Retinal pigment epithelial cell (primary cell): ENCODE measurements around the gene FNDC8.

Source experiments
- DNase-seq: peaks from one replicate; pipeline ENCODE4 v3.0.0-alpha.2; 2010; ENCODE audit warnings: low read depth
- H3K4me3 ChIP-seq: 2 replicates; pipeline ENCODE4 v1.5.1; 2011; ENCODE audit warnings: mild to moderate bottlenecking, low read length, control low read depth, moderate library complexity
- TF ChIP-seq, protein P1 (sequence below): conservative IDR thresholded peaks from 2 replicates; pipeline ENCODE4 v1.5.1; 2011; ENCODE audit warnings: low read depth, low read length, control low read depth, inconsistent platforms

The FNDC8 gene

DNA sequence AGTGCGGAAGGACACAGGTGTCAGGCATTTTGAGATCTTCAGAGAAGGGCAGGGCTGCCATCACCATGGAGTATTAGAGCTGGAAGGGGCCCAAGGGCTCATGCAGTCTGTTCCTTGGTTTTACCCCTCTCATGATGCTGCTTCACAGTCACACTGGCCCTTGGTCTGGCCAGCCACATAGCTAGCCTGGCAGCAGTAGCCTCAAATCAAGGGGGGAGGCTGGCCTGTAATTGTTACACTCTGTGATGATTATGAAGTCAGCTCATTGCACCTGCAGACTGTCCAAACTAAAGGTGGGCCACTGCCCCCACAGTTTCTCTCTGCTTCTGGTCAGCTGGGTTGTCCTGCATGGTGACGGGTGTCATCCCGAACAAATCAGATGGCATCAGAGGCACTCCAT lies at the start of gene FNDC8:
Gene FNDC8, plus strand, starts transcription at position 301 of the 400 bp plus-strand sequence. Its CDS starts 79 bp downstream, at position 380.
- DNase-seq = no peak
- no peak within 1 kb of the TSS for H3K4me3 ChIP-seq
- TF ChIP-seq, protein P1, sequence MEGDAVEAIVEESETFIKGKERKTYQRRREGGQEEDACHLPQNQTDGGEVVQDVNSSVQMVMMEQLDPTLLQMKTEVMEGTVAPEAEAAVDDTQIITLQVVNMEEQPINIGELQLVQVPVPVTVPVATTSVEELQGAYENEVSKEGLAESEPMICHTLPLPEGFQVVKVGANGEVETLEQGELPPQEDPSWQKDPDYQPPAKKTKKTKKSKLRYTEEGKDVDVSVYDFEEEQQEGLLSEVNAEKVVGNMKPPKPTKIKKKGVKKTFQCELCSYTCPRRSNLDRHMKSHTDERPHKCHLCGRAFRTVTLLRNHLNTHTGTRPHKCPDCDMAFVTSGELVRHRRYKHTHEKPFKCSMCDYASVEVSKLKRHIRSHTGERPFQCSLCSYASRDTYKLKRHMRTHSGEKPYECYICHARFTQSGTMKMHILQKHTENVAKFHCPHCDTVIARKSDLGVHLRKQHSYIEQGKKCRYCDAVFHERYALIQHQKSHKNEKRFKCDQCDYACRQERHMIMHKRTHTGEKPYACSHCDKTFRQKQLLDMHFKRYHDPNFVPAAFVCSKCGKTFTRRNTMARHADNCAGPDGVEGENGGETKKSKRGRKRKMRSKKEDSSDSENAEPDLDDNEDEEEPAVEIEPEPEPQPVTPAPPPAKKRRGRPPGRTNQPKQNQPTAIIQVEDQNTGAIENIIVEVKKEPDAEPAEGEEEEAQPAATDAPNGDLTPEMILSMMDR = no peak

DNA sequence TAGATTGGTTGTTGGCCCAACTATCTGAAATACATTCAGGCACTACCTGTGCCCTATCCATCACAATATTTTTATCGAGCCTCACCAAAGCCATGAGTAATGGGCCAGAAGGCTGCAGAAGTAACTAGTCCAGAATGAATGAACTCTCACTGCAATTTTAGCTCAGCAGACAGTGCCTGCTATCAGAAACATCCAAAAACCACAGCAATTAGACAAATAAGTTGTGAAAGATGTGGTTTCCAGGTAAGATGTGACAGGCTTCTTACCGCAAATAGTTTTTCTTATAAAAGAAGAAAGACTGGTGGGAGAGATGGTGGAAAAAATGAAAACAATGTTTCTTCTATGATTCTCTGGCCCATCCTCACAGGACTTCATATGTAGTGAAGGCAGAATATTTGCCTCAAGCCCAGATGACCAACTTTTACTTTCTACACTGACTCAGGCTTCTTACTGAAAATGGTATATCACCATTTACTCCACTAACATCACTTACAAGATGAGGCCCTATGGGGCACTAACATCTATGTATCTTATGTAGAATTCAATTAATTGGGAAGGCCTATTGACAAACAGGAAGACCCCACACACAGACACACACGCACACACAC lies 48.1 kb upstream of the FNDC8 start:
- no peak for DNase-seq
- TF ChIP-seq, protein P1 = no peak
- no peak overlapping the region for H3K4me3 ChIP-seq

GRCh38 chr17:35073991-35074627 lies 47.3 kb upstream of the FNDC8 start:
- DNase-seq = no peak
- H3K4me3 ChIP-seq = no peak overlapping the region
- TF ChIP-seq, protein P1 = no peak

GRCh38 chr17:35074711-35075707 lies 46.4 kb upstream of the FNDC8 start:
- no peak overlapping the region for H3K4me3 ChIP-seq
- TF ChIP-seq, protein P1 = no peak
- no peak for DNase-seq

DNA sequence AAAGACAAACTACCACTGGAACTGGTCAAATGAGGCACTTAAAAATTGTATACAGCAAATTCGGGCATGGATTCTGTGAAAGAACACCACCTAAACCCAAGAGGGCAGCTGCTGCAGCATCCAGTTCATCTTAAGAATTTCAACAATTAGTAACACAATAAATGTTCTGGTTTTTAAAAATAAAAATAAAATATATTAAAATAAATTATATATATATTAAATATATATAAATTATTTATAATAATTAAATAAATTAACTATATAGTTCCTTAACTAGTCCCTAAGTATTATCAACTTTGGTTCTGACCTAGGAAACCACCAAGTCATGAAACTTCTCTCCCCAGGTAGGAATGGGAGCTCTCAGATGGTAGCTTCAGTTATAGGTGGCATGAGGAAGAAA lies 44.5 kb upstream of the FNDC8 start:
- DNase-seq = no peak
- no peak overlapping the region for H3K4me3 ChIP-seq
- TF ChIP-seq, protein P1 = no peak

DNA sequence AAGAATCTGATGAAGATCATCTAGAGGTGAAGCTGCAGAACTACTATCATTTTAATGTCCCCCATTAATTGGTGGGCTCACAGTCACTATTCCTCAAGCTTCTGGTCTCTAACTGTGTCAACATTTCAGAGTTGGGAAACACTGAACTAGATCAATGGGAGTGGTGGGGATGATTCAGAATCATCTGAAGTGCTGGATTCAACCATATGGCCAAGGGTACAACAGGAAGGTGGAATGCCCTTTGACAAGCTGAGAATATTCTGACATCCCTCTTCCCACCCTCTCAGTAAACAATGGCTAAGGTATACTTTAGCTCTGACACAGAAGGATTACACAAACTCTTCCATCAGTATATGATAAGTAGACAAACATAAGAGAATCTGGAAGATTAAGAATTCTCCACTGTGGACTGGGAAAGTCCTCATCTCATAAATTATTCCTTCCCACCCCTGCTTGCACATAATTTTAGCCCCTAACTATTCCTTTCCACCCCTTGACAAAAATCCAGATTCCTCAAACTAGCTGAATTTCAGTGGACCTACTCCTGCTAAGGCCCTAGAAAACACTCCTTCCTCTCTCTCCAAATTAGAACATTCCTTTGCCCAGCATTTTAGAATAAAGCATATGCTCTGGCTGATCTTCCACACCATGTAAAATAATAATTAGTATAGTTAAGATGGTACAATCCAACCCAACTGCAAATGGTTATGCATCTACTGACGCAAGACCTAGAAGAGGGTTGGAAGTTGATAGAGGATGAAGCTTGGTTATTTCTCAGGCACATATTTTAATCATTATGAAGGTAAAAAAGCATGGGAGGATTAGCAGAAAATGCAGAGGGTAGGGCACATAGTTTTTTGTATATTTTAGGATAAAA lies 41.6 kb upstream of the FNDC8 start:
- TF ChIP-seq, protein P1 = no peak
- DNase-seq = no peak
- no peak overlapping the region for H3K4me3 ChIP-seq
